Measurements from ENCODE around the gene SRSF9.
"Not testable (repeated sequence)": the region's sequence is repeated elsewhere in the genome, so short reads cannot be mapped to it uniquely, and the experiment has no call there.

The SRSF9 gene

DNA sequence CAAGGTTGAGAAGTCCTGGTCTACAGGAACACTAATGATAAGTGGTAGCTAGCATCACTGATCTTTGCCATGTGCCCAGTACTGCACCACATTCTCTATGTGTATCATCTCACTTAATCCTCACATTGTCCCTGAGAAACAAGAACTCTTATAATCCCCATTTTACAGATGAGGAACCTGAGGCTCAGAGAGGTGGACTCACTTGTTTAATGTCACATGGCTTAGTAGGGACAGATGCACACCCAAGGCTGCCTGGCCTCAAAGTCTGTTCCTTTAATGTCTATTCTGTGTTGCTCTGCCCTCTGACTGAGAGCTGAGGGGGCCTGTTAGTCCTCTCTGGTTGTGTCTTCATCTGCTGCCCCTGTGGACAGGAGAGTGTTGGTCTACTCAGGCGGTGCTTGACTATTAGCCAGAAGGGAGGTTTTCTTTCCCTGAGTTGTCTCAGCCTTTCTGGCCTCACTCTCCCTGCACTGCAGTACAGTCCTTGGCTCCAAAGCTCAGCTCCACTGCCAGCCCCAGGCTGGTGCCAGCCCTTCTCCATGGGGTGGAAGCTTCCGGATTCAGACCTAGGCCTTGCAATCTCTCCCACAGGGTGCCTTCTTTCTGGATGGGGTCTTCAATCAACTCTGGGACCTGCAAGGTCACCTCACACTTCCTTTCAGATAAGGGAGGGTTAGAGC is 21.4 kb upstream of the SRSF9 start:
- Histone ChIP-seq H3K4me1 (ENCODE audit: insufficient read depth, low read length) (peaks cover 16% of the 10 kb centered on the region), H2AFZ (ENCODE audit: low read depth, low read length) (no peak overlapping the region), H3K9me3 (ENCODE audit: low read length) (no peaks in the 10 kb centered on the region), H3K27me3 (ENCODE audit: insufficient read depth, low read length) (no peaks in the 10 kb centered on the region), H3K4me3 (ENCODE audit: low read length) (no peak overlapping the region), H3K36me3 (ENCODE audit: insufficient read depth, low read length) (peaks cover 11% of the 10 kb centered on the region)

- H3K36me3 ChIP-seq (ENCODE audit: insufficient read depth, low read length) = peaks cover 11% of the 10 kb centered on the region
- H3K27me3 ChIP-seq (ENCODE audit: insufficient read depth, low read length) = no peaks in the 10 kb centered on the region
- peaks cover 14% of the 10 kb centered on the region for H3K4me1 ChIP-seq (ENCODE audit: insufficient read depth, low read length)
- no peak overlapping the region for H3K4me3 ChIP-seq (ENCODE audit: low read length)
- H3K9me3 ChIP-seq (ENCODE audit: low read length) = no peaks in the 10 kb centered on the region
- no peak overlapping the region for H2AFZ ChIP-seq (ENCODE audit: low read depth, low read length)
These were observed 20.8 kb upstream of the SRSF9 start for GRCh38 chr12:120490325-120490724.

- peaks cover 11% of the 10 kb centered on the region for H3K36me3 ChIP-seq (ENCODE audit: insufficient read depth, low read length)
- H3K4me3 ChIP-seq (ENCODE audit: low read length) = no peak overlapping the region
- H2AFZ ChIP-seq (ENCODE audit: low read depth, low read length) = no peak overlapping the region
- H3K4me1 ChIP-seq (ENCODE audit: insufficient read depth, low read length) = peaks cover 8% of the 10 kb centered on the region
- no peaks in the 10 kb centered on the region for H3K9me3 ChIP-seq (ENCODE audit: low read length)
- no peaks in the 10 kb centered on the region for H3K27me3 ChIP-seq (ENCODE audit: insufficient read depth, low read length)
These were observed 19.5 kb upstream of the SRSF9 start for GRCh38 chr12:120489018-120489417.

DNA sequence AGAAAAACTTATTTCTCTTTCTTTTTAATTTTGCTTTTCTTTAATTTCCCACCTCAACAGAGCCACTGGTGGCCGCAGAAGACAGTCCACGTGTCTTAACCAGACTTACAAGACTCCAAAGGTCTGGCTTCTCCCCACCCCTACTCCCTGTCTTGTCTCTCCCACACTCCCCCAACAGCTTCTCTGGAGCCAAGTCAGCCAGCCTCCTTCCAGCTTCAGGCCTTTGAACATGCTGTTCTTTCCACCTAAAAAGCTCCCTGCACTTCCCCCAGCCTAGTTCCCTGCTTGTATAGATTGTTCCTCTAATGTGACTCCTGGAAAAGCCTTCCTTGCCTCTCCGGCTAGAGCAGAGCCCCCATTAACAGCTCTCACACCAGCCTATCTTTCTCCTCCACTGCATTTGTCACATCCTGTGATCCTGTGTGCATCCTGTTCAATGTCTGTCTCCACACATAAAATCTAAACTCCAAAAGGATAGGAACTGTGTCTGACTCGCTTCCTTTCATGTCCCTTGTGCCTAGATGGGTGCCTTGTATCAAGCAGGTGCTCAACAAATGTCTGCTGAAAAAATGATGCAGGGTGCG is 18.6 kb upstream of the SRSF9 start:
- Histone ChIP-seq H3K36me3 (ENCODE audit: insufficient read depth, low read length) (peaks cover 14% of the 10 kb centered on the region), H3K4me3 (ENCODE audit: low read length) (no peak overlapping the region), H3K27me3 (ENCODE audit: insufficient read depth, low read length) (no peaks in the 10 kb centered on the region), H3K4me1 (ENCODE audit: insufficient read depth, low read length) (peaks cover 8% of the 10 kb centered on the region), H3K9me3 (ENCODE audit: low read length) (no peaks in the 10 kb centered on the region), H2AFZ (ENCODE audit: low read depth, low read length) (no peak overlapping the region)

GRCh38 chr12:120487552-120487951 is 18.0 kb upstream of the SRSF9 start:
- not testable (repeated sequence) for H3K27me3 ChIP-seq (ENCODE audit: insufficient read depth, low read length); H3K4me3 ChIP-seq (ENCODE audit: low read length); H2AFZ ChIP-seq (ENCODE audit: low read depth, low read length); H3K4me1 ChIP-seq (ENCODE audit: insufficient read depth, low read length); H3K9me3 ChIP-seq (ENCODE audit: low read length)
- H3K36me3 ChIP-seq (ENCODE audit: insufficient read depth, low read length) = peaks cover 17% of the 10 kb centered on the region

DNA sequence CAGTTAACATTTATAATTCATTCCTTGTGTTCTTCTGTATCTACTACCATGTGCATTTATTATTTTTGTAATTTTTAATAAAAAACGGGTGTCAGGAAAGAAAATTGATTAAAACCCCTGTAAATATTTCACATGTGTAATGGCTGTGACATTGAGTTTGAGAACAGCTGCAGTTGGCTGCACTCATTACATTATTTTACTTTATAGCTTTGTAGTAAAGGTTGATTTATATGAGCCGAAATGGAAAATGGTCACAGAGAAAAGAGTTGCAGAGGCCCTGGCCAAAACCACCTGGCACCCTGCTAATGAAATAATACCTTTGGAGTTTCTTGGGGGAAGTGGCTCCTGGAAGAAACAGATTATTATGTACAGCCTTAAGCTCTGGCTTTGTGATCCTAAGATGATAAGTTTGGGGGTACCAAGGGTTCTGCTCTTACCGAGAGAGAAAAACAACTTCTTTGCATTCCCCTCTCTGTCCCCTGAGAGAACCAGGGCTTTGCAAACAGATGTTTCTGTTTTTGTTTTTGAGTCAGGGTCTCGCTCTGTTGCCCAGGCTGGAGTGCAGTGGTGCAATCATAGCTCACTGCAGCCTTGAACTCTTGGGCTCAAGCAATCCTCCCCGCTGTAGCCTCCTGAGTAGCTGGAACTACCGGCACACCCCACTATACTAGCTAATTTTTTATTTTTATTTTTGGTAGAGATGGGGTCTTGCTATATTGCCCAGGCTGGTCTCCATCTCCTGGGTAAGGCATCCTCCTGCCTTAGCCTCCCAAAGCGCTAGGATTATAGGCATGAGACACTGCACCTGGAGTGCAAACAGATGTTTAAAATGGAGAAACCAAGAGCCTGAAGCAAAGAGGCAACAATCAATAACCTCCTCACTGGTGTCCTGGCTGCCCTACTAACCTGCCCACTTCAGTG is 16.7 kb upstream of the SRSF9 start:
- H2AFZ ChIP-seq (ENCODE audit: low read depth, low read length) = no peak overlapping the region
- H3K27me3 ChIP-seq (ENCODE audit: insufficient read depth, low read length) = no peaks in the 10 kb centered on the region
- no peak overlapping the region for H3K4me3 ChIP-seq (ENCODE audit: low read length)
- no peaks in the 10 kb centered on the region for H3K9me3 ChIP-seq (ENCODE audit: low read length)
- H3K4me1 ChIP-seq (ENCODE audit: insufficient read depth, low read length) = peaks cover 8% of the 10 kb centered on the region
- H3K36me3 ChIP-seq (ENCODE audit: insufficient read depth, low read length) = peaks cover 12% of the 10 kb centered on the region

GRCh38 chr12:120483621-120484020 is 14.1 kb upstream of the SRSF9 start:
- H3K9me3 ChIP-seq (ENCODE audit: low read length) = no peaks in the 10 kb centered on the region
- H3K4me1 ChIP-seq (ENCODE audit: insufficient read depth, low read length) = peaks cover 16% of the 10 kb centered on the region
- H3K36me3 ChIP-seq (ENCODE audit: insufficient read depth, low read length) = peaks cover 6% of the 10 kb centered on the region
- H3K27me3 ChIP-seq (ENCODE audit: insufficient read depth, low read length) = no peaks in the 10 kb centered on the region
- H3K4me3 ChIP-seq (ENCODE audit: low read length) = no peak overlapping the region
- no peak overlapping the region for H2AFZ ChIP-seq (ENCODE audit: low read depth, low read length)

DNA sequence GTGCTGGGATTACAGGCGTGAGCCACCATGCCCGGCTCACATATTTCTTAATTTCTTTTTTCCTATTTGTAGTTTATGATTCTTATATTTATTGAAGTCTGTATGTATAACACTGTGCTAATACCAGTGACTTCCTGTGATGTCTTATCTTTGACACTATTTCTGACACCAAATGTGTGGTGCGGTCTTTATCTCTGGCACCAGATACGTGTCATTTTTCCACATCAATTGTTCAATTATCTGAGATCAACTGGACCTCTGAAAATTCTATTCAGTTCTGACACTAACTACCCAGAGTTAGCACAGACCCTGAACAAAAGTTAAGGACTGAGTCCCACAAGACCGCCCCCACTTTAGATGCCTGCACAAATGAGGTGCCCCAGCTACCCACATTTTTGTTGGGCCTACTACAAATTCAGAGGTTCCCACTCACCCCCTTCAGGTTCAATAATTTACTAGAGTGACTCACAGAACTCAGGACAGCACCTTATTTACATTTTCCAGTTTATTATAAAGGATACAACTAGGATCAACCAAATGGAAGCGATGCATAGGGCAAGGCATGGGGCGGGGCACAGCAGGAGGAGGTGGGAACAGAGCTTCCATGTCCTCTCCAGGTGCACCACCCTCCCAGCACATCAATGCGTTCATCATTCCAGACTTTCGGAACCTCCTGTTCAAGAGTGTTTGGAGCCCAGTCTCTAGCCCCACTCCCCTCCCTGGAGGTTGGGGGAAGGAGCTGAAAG is 11.6 kb upstream of the SRSF9 start:
- Histone ChIP-seq H3K36me3 (ENCODE audit: insufficient read depth, low read length) (peaks cover 6% of the 10 kb centered on the region), H3K4me1 (ENCODE audit: insufficient read depth, low read length) (peaks cover 10% of the 10 kb centered on the region), H3K4me3 (ENCODE audit: low read length) (no peak overlapping the region), H3K9me3 (ENCODE audit: low read length) (no peaks in the 10 kb centered on the region), H2AFZ (ENCODE audit: low read depth, low read length) (no peak overlapping the region), H3K27me3 (ENCODE audit: insufficient read depth, low read length) (no peaks in the 10 kb centered on the region)

DNA sequence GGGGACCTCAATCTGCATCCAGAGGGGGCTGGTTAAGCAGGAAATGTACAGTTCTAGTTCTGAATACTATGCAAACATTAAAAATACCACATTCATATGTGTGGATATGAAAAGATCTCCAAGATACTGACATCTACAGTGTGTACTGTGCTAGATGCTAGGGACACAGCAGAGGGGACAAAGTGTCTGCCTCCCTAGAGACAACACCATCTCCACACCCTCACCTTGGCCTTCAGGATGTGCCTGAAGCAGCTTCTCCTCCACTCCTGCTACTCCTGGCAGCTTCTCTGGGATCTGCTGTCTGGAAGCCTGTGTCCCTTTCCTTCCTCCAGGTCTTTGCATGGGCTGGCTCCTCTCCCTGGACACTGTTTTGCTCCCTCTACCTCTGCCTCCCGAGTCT is 10.7 kb upstream of the SRSF9 start:
- Histone ChIP-seq H2AFZ (ENCODE audit: low read depth, low read length) (no peak overlapping the region), H3K9me3 (ENCODE audit: low read length) (no peaks in the 10 kb centered on the region), H3K4me3 (ENCODE audit: low read length) (no peak overlapping the region), H3K27me3 (ENCODE audit: insufficient read depth, low read length) (no peaks in the 10 kb centered on the region), H3K4me1 (ENCODE audit: insufficient read depth, low read length) (peaks cover 15% of the 10 kb centered on the region), H3K36me3 (ENCODE audit: insufficient read depth, low read length) (peaks cover 6% of the 10 kb centered on the region)

- Histone ChIP-seq H3K36me3 (ENCODE audit: insufficient read depth, low read length) (peaks cover 6% of the 10 kb centered on the region), H3K4me3 (ENCODE audit: low read length) (no peak overlapping the region), H3K4me1 (ENCODE audit: insufficient read depth, low read length) (peaks cover 17% of the 10 kb centered on the region), H3K27me3 (ENCODE audit: insufficient read depth, low read length) (no peaks in the 10 kb centered on the region), H2AFZ (ENCODE audit: low read depth, low read length) (no peak overlapping the region), H3K9me3 (ENCODE audit: low read length) (no peaks in the 10 kb centered on the region)
These were observed 9.9 kb upstream of the SRSF9 start for GRCh38 chr12:120479458-120479857.

GRCh38 chr12:120475643-120476042 is 6.1 kb upstream of the SRSF9 start:
- Histone ChIP-seq H2AFZ (ENCODE audit: low read depth, low read length) (no peak overlapping the region), H3K4me3 (ENCODE audit: low read length) (no peak overlapping the region), H3K36me3 (ENCODE audit: insufficient read depth, low read length) (no peaks in the 10 kb centered on the region), H3K27me3 (ENCODE audit: insufficient read depth, low read length) (no peaks in the 10 kb centered on the region), H3K9me3 (ENCODE audit: low read length) (no peaks in the 10 kb centered on the region), H3K4me1 (ENCODE audit: insufficient read depth, low read length) (peaks cover 23% of the 10 kb centered on the region)

GRCh38 chr12:120474616-120474960 is 5.0 kb upstream of the SRSF9 start:
- Histone ChIP-seq H3K36me3 (ENCODE audit: insufficient read depth, low read length) (no peaks in the 10 kb centered on the region), H2AFZ (ENCODE audit: low read depth, low read length) (no peak overlapping the region), H3K27me3 (ENCODE audit: insufficient read depth, low read length) (no peaks in the 10 kb centered on the region), H3K4me3 (ENCODE audit: low read length) (no peak overlapping the region), H3K9me3 (ENCODE audit: low read length) (no peaks in the 10 kb centered on the region), H3K4me1 (ENCODE audit: insufficient read depth, low read length) (peaks cover 18% of the 10 kb centered on the region)

Data from neuron (in vitro differentiated cells).